Mesenchymal stem cell (in vitro differentiated cells and primary cell): Measurements from ENCODE around the gene CES5A.

Experiments used
- DNase-seq: peaks from one replicate; pipeline ENCODE4 v3.0.0-alpha.2; 2013
- H2AFZ ChIP-seq: one replicate; pipeline ENCODE4 v1.6.1; 2013; ENCODE audit warnings: low read depth, mild to moderate bottlenecking, control low read depth, inconsistent platforms, low read length, moderate library complexity
- H2AK5ac ChIP-seq: 2 replicates; pipeline ENCODE4 v1.6.1; 2013; ENCODE audit warnings: low read length, moderate library complexity, mild to moderate bottlenecking, inconsistent platforms; ENCODE audit not compliant: severe bottlenecking
- H2BK120ac ChIP-seq: one replicate; pipeline ENCODE4 v1.6.1; 2013; ENCODE audit warnings: low read depth, mild to moderate bottlenecking, inconsistent platforms, low read length, moderate library complexity
- H2BK12ac ChIP-seq, 2 experiments: one replicate each; pipeline ENCODE4 v1.6.1; 2013; ENCODE audit warnings: inconsistent platforms in 2 of 2, low read length in 2 of 2, mild to moderate bottlenecking in 2 of 2, moderate library complexity in 2 of 2, control low read depth in 1 of 2
- H2BK15ac ChIP-seq: one replicate; pipeline ENCODE4 v1.6.1; 2013; ENCODE audit warnings: mild to moderate bottlenecking, low read depth, inconsistent platforms; ENCODE audit not compliant: poor library complexity, severe bottlenecking
- H2BK5ac ChIP-seq: 2 replicates; pipeline ENCODE4 v1.6.1; 2013; ENCODE audit warnings: low read depth, mild to moderate bottlenecking, low read length, control low read depth, inconsistent platforms; ENCODE audit not compliant: poor library complexity, severe bottlenecking
- H3K14ac ChIP-seq, 2 experiments: one replicate each; pipeline ENCODE4 v1.6.1; 2013; ENCODE audit warnings: inconsistent platforms in 2 of 2, low read length in 2 of 2, control low read depth in 1 of 2, mild to moderate bottlenecking in 1 of 2, moderate library complexity in 1 of 2
- H3K18ac ChIP-seq, 2 experiments: one replicate each; pipeline ENCODE4 v1.6.1; 2013; ENCODE audit warnings: inconsistent platforms in 2 of 2, low read length in 2 of 2, control low read depth in 1 of 2, low read depth in 1 of 2, mild to moderate bottlenecking in 1 of 2
- H3K23ac ChIP-seq, 2 experiments: one replicate each; pipeline ENCODE4 v1.6.1; 2013; ENCODE audit warnings: inconsistent platforms in 2 of 2, low read length in 2 of 2, mild to moderate bottlenecking in 2 of 2, moderate library complexity in 2 of 2, control low read depth in 1 of 2
- H3K27ac ChIP-seq: 2 replicates; pipeline ENCODE4 v1.5.1; 2013; ENCODE audit warnings: mild to moderate bottlenecking, moderate library complexity, low read length, control low read depth, inconsistent platforms; ENCODE audit not compliant: poor library complexity, severe bottlenecking
- H3K27me3 ChIP-seq, 2 experiments: 2 replicates each; pipeline versions ENCODE4 v1.6.1 to v1.7.0; 2013; ENCODE audit warnings: low read length in 2 of 2, mild to moderate bottlenecking in 2 of 2, moderate library complexity in 2 of 2, control low read depth in 1 of 2, inconsistent platforms in 1 of 2; ENCODE audit not compliant: control insufficient read depth in 1 of 2, insufficient read depth in 1 of 2
- H3K36me3 ChIP-seq, 2 experiments: 2 replicates each; pipeline versions ENCODE4 v1.6.1 to v1.7.0; 2013; ENCODE audit warnings: low read length in 2 of 2, control low read depth in 1 of 2, inconsistent platforms in 1 of 2, low read depth in 1 of 2, mild to moderate bottlenecking in 1 of 2; ENCODE audit not compliant: insufficient read depth in 2 of 2, control insufficient read depth in 1 of 2
- H3K4ac ChIP-seq, 2 experiments: one replicate each; pipeline ENCODE4 v1.6.1; 2013; ENCODE audit warnings: inconsistent platforms in 2 of 2, low read length in 2 of 2, mild to moderate bottlenecking in 2 of 2, moderate library complexity in 2 of 2, control low read depth in 1 of 2, low read depth in 1 of 2
- H3K4me1 ChIP-seq: 2 replicates; pipeline ENCODE4 v1.6.1; 2013; ENCODE audit warnings: low read depth, low read length, control low read depth; ENCODE audit not compliant: control insufficient read depth, insufficient read depth
- H3K4me2 ChIP-seq: 2 replicates; pipeline ENCODE4 v1.6.1; 2013; ENCODE audit warnings: low read length, mild to moderate bottlenecking, inconsistent platforms; ENCODE audit not compliant: poor library complexity, severe bottlenecking
- H3K4me3 ChIP-seq, 2 experiments: 2 replicates each; pipeline versions ENCODE4 v1.5.1 to v1.7.0; 2013; ENCODE audit warnings: low read length in 2 of 2, mild to moderate bottlenecking in 2 of 2, control low read depth in 1 of 2, low read depth in 1 of 2; ENCODE audit not compliant: insufficient read depth in 1 of 2
- H3K79me1 ChIP-seq: replicated peaks from 2 replicates; pipeline ENCODE4 v1.6.1; 2013; ENCODE audit warnings: mild to moderate bottlenecking, control low read depth, low read length, inconsistent platforms; ENCODE audit not compliant: poor library complexity, severe bottlenecking
- H3K9ac ChIP-seq: 2 replicates; pipeline ENCODE4 v1.7.0; 2013; ENCODE audit warnings: mild to moderate bottlenecking, low read length, moderate library complexity
- H3K9me3 ChIP-seq: 2 replicates; pipeline ENCODE4 v1.7.0; 2013; ENCODE audit warnings: mild to moderate bottlenecking, low read length; ENCODE audit not compliant: control insufficient read depth
- H4K8ac ChIP-seq: one replicate; pipeline ENCODE4 v1.6.1; 2013; ENCODE audit warnings: inconsistent platforms, mild to moderate bottlenecking, low read length, moderate library complexity
- H4K91ac ChIP-seq: one replicate; pipeline ENCODE4 v1.6.1; 2013; ENCODE audit warnings: mild to moderate bottlenecking, low read length, inconsistent platforms
- WGBS: methylation state at CpG from one replicate; pipeline ENCODE4 v1.1.7; 2013; ENCODE audit warnings: mixed read lengths; 5-methylcytosine and 5-hydroxymethylcytosine counted together

Gene CES5A

GRCh38 chr16:55911616-55912015 is 36.4 kb upstream of the CES5A start:
- no peak overlapping the region for H4K91ac ChIP-seq
- no peak overlapping the region for H2BK120ac ChIP-seq
- WGBS: 60% methylated on average over 1 of the region's 2 CpGs
- H2AFZ ChIP-seq: no peak overlapping the region
- H3K4ac ChIP-seq: no peak overlapping the region
- H3K79me1 ChIP-seq: no peaks in the 10 kb centered on the region
- no peak overlapping the region for H2AK5ac ChIP-seq
- no peaks in the 10 kb centered on the region for H3K4me1 ChIP-seq
- H2BK5ac ChIP-seq: no peak overlapping the region
- no peak overlapping the region for H4K8ac ChIP-seq
- H3K27me3 ChIP-seq: peaks cover 0 to 2% of the 10 kb centered on the region in 2 experiments
- H3K4me3 ChIP-seq: no peak overlapping the region
- no peak overlapping the region for H3K9ac ChIP-seq
- H3K9me3 ChIP-seq: no peaks in the 10 kb centered on the region
- no peak overlapping the region for H3K18ac ChIP-seq
- no peak overlapping the region for H2BK12ac ChIP-seq
- H3K27ac ChIP-seq: no peak overlapping the region
- H2BK15ac ChIP-seq: no peak overlapping the region
- no peak overlapping the region for H3K4me2 ChIP-seq
- no peaks in the 10 kb centered on the region for H3K36me3 ChIP-seq
- no peak overlapping the region for H3K14ac ChIP-seq
- H3K23ac ChIP-seq: no peak overlapping the region
- DNase-seq: no peak

DNA sequence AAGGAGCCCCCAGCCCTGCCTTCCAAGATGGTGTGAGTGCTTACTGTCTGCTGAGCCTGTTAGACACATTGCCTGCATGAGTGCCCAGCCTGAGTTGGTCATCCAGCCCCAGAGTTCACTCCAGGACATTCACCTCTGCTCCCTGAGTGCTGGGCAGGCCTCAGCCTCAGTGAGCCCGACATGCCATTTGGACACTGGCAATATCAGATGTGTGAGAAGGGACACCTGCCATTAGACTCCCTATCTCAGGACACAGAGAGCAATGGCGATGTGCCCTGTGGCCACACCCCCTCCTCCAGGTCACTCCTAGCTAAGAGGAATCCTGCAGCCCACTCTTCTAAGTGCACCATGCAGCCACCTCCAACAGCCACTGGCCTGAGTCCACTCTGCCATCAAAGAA is 34.7 kb upstream of the CES5A start:
- no peak overlapping the region for H3K9ac ChIP-seq
- H2BK12ac ChIP-seq: no peak overlapping the region
- no peak overlapping the region for H4K8ac ChIP-seq
- no peak overlapping the region for H3K4me3 ChIP-seq
- no peak overlapping the region for H4K91ac ChIP-seq
- no peak overlapping the region for H3K27ac ChIP-seq
- 79% methylated on average over 2 of the region's 2 CpGs for WGBS
- no peaks in the 10 kb centered on the region for H3K36me3 ChIP-seq
- no peak overlapping the region for H3K23ac ChIP-seq
- H3K79me1 ChIP-seq: no peaks in the 10 kb centered on the region
- DNase-seq: no peak
- no peak overlapping the region for H2BK120ac ChIP-seq
- H3K27me3 ChIP-seq: peaks cover 0 to 2% of the 10 kb centered on the region in 2 experiments
- H3K9me3 ChIP-seq: peaks cover 1% of the 10 kb centered on the region
- H2AFZ ChIP-seq: no peak overlapping the region
- H2BK15ac ChIP-seq: no peak overlapping the region
- no peak overlapping the region for H3K18ac ChIP-seq
- H3K4ac ChIP-seq: no peak overlapping the region
- no peak overlapping the region for H3K14ac ChIP-seq
- no peak overlapping the region for H2BK5ac ChIP-seq
- no peak overlapping the region for H3K4me2 ChIP-seq
- no peak overlapping the region for H2AK5ac ChIP-seq
- no peaks in the 10 kb centered on the region for H3K4me1 ChIP-seq

DNA sequence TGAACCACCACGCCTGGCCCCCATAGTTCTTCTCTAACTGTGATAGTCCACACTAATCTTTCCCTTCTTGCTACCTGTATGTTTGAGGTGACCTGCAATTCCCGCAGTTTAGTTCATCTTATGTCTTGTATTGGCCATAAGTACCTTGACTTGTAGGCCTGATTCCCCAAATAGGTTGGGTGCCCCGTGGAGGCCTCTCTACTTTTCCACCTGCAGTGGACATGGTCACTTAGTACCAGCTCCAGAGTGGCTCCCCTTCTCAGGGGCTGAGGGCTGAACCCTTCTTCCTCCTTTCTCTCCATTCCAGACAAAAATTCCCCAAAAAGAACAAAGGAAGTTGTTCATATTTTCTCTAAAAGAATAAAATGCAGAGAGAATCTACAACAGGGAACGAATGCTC is 33.5 kb upstream of the CES5A start:
- 53% methylated on average over 3 of the region's 4 CpGs for WGBS
- H3K79me1 ChIP-seq: no peaks in the 10 kb centered on the region
- H3K23ac ChIP-seq: no peak overlapping the region
- H3K14ac ChIP-seq: no peak overlapping the region
- H3K4me2 ChIP-seq: no peak overlapping the region
- H3K9ac ChIP-seq: no peak overlapping the region
- no peak for DNase-seq
- H3K4ac ChIP-seq: no peak overlapping the region
- no peak overlapping the region for H4K8ac ChIP-seq
- H2BK120ac ChIP-seq: no peak overlapping the region
- H3K4me1 ChIP-seq: no peaks in the 10 kb centered on the region
- no peak overlapping the region for H3K27ac ChIP-seq
- no peak overlapping the region for H2BK12ac ChIP-seq
- H2AFZ ChIP-seq: no peak overlapping the region
- peaks cover 0 to 2% of the 10 kb centered on the region in 2 experiments for H3K27me3 ChIP-seq
- peaks cover 14% of the 10 kb centered on the region for H3K9me3 ChIP-seq
- no peak overlapping the region for H3K4me3 ChIP-seq
- no peaks in the 10 kb centered on the region for H3K36me3 ChIP-seq
- no peak overlapping the region for H2BK5ac ChIP-seq
- no peak overlapping the region for H3K18ac ChIP-seq
- H2AK5ac ChIP-seq: no peak overlapping the region
- no peak overlapping the region for H4K91ac ChIP-seq
- no peak overlapping the region for H2BK15ac ChIP-seq

DNA sequence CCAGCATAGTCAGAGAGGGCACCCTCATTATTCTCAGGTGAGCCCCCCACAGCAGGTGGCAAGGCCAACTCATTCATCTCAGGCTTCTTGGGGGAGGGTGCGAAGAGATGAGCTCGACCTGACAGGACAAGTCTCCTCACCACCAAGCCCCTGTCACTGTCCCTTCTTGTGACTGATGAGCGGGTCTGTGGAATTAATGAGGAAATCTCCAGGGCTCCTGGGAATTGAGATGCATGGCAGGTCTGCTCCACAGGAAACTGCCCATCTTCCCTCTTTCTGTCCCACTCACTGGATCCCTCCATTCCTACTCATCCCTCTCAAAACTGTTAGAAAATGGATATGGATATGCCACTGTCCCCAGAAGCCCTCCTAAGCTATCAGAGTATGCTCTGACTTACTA is 32.5 kb upstream of the CES5A start:
- H3K79me1 ChIP-seq: no peaks in the 10 kb centered on the region
- no peak overlapping the region for H3K23ac ChIP-seq
- no peak overlapping the region for H4K8ac ChIP-seq
- H2BK5ac ChIP-seq: no peak overlapping the region
- DNase-seq: no peak
- H3K36me3 ChIP-seq: no peaks in the 10 kb centered on the region
- 75% methylated on average over 3 of the region's 3 CpGs for whole genome bisulfite sequencing
- no peak overlapping the region for H3K4me2 ChIP-seq
- no peak overlapping the region for H3K9ac ChIP-seq
- no peak overlapping the region for H3K4ac ChIP-seq
- H3K27ac ChIP-seq: no peak overlapping the region
- H3K14ac ChIP-seq: no peak overlapping the region
- H2AK5ac ChIP-seq: no peak overlapping the region
- H2AFZ ChIP-seq: no peak overlapping the region
- peaks cover 20% of the 10 kb centered on the region for H3K9me3 ChIP-seq
- H3K18ac ChIP-seq: no peak overlapping the region
- H2BK120ac ChIP-seq: no peak overlapping the region
- no peak overlapping the region for H2BK15ac ChIP-seq
- no peaks in the 10 kb centered on the region for H3K4me1 ChIP-seq
- no peak overlapping the region for H4K91ac ChIP-seq
- no peak overlapping the region for H2BK12ac ChIP-seq
- peaks cover 0 to 2% of the 10 kb centered on the region in 2 experiments for H3K27me3 ChIP-seq
- no peak overlapping the region for H3K4me3 ChIP-seq
